K562 (cell line): ENCODE results near the gene C16orf92. TPM values are rescaled to one million over a fixed set of nuclear protein-coding genes. Genes with fewer than 3 reads are reported as not detected.
A peak's percentile ranks its signal among the peaks of the same experiment; 100 is the strongest.

Experiments
- ATAC-seq: fragments of 200-7000 bp; cut with Tn5 transposase; 3 replicates; pipeline ENCODE4 v1.9.1; 2020; ENCODE audit warnings: moderate library complexity
- BruUV-seq: library from RNA; stranded (reverse); fragments of 400-500 nt; replicated peaks from 2 replicates; lab custom pipeline; 2021; lab: Mats Ljungman, UMichigan
- CTCF ChIA-PET: fragments of 300-600 bp; formaldehyde crosslinking; extraction: SDS; loops from one replicate; lab custom pipeline; 2021; ENCODE audit warnings: low intra/inter-chr PET ratio; lab: Yijun Ruan, JAX
- POLR2A ChIA-PET: fragments of 300-600, 350-650 bp; sonication (Branson Sonifier 250); formaldehyde crosslinking; extraction: SDS; loops from one replicate; lab custom pipeline; 2021; ENCODE audit warnings: antibody characterized with exemption, inconsistent platforms; lab: Yijun Ruan, JAX
- DNase-seq, 4 experiments: peaks; one replicate each; pipeline versions ENCODE4 v3.0.0 to v3.0.0-alpha.2; 2011 to 2018; ENCODE audit warnings: low spot score in 3 of 4, mixed read lengths in 3 of 4; ENCODE audit errors: extremely low read depth in 1 of 4
- FAIRE-seq: peaks from 2 replicates; lab custom pipeline; 2011; peaks lifted over from hg19 to GRCh38; lab: Jason Lieb, UNC
- H2AFZ ChIP-seq: 2 replicates; pipeline ENCODE4 v1.6.0; 2011; ENCODE audit warnings: low read depth, low read length, control low read depth, inconsistent platforms
- H3K27ac ChIP-seq: fragments of 200-600 bp; 3 replicates; pipeline ENCODE4 v1.8.0; 2011; ENCODE audit warnings: low read depth, mild to moderate bottlenecking, control low read depth, inconsistent platforms, low read length, moderate library complexity, mixed read lengths; ENCODE audit errors: extremely low read depth
- H3K27me3 ChIP-seq, 2 experiments: fragments of 300-600 bp in 1 of 2; 2 replicates in 1 of 2; 3 replicates in 1 of 2; pipeline versions ENCODE4 v1.6.0 to v1.8.0; 2011; ENCODE audit warnings: inconsistent platforms in 2 of 2, low read length in 2 of 2, mild to moderate bottlenecking in 1 of 2, mixed read lengths in 1 of 2, moderate library complexity in 1 of 2; ENCODE audit not compliant: control insufficient read depth in 2 of 2, insufficient read depth in 2 of 2
- H3K36me3 ChIP-seq: fragments of 300-600 bp; 3 replicates; pipeline ENCODE4 v1.8.0; 2011; ENCODE audit warnings: mild to moderate bottlenecking, low read length, inconsistent platforms; ENCODE audit not compliant: control insufficient read depth, insufficient read depth
- H3K4me1 ChIP-seq, 2 experiments: fragments of 200-600 bp in 1 of 2; replicated peaks in 1 of 2; 2 replicates in 1 of 2; 3 replicates in 1 of 2; pipeline versions ENCODE4 v1.5.1 to v1.8.0; 2011; ENCODE audit warnings: inconsistent platforms in 2 of 2, low read length in 2 of 2, mild to moderate bottlenecking in 1 of 2, mixed read lengths in 1 of 2, moderate library complexity in 1 of 2; ENCODE audit not compliant: control insufficient read depth in 2 of 2, insufficient read depth in 2 of 2
- H3K4me2 ChIP-seq: 2 replicates; pipeline ENCODE4 v1.6.1; 2011; ENCODE audit warnings: low read length, control low read depth, inconsistent platforms, mixed read lengths; ENCODE audit not compliant: insufficient read depth
- H3K4me3 ChIP-seq: fragments of 200-600 bp; sonication (generic), shearing (Covaris generic); 2 replicates; pipeline ENCODE4 v1.5.1; 2016; ENCODE audit warnings: control low read depth, inconsistent platforms
- H3K79me2 ChIP-seq: fragments of 200-600 bp; 3 replicates; pipeline ENCODE4 v1.8.0; 2011; ENCODE audit warnings: low read length, inconsistent platforms; ENCODE audit not compliant: control insufficient read depth, insufficient read depth
- H3K9ac ChIP-seq, 2 experiments: 2 replicates each; pipeline versions ENCODE4 v1.6.0 to v1.6.1; 2011; ENCODE audit warnings: low read depth in 2 of 2, low read length in 2 of 2, control low read depth in 1 of 2, inconsistent platforms in 1 of 2, mild to moderate bottlenecking in 1 of 2, mixed read lengths in 1 of 2; ENCODE audit not compliant: insufficient read depth in 1 of 2
- H3K9me1 ChIP-seq: one replicate; pipeline ENCODE4 v1.6.0; 2011; ENCODE audit warnings: inconsistent platforms, mild to moderate bottlenecking, low read length, moderate library complexity; ENCODE audit not compliant: control insufficient read depth, insufficient read depth
- H3K9me3 ChIP-seq: replicated peaks from 2 replicates; pipeline ENCODE4 v1.5.1; 2011; ENCODE audit warnings: low read depth, low read length, inconsistent platforms; ENCODE audit not compliant: control insufficient read depth, insufficient read depth
- H4K20me1 ChIP-seq: replicated peaks from 2 replicates; pipeline ENCODE4 v1.6.1; 2011; ENCODE audit warnings: low read length, inconsistent platforms, mixed read lengths; ENCODE audit not compliant: control insufficient read depth, insufficient read depth
- HDAC2 ChIP-seq: fragments of 450-650 bp; IDR thresholded peaks from 2 replicates; pipeline ENCODE4 v1.6.1; 2016; ENCODE audit warnings: mild to moderate bottlenecking
- MED1 ChIP-seq: sonication (generic); formaldehyde crosslinking; IDR thresholded peaks from 2 replicates; pipeline ENCODE4 v1.8.1; 2023; ENCODE audit warnings: missing genetic modification reagents, borderline replicate concordance
- SMAD2 ChIP-seq: fragments of 150-350 bp; IDR thresholded peaks from 2 replicates; pipeline ENCODE4 v1.6.1; 2014; ENCODE audit warnings: low read depth, mild to moderate bottlenecking, low read length
- STAG1 ChIP-seq: sonication (generic); formaldehyde crosslinking; IDR thresholded peaks from 2 replicates; pipeline ENCODE4 v1.5.0; 2020; ENCODE audit warnings: missing genetic modification reagents, borderline replicate concordance
- TAF7 ChIP-seq: fragments of 450-650 bp; IDR thresholded peaks from 2 replicates; pipeline ENCODE4 v1.6.1; 2016; ENCODE audit warnings: missing genetic modification characterization, missing compliant biosample characterization
- TEAD2 ChIP-seq: fragments of 450-650 bp; IDR thresholded peaks from 2 replicates; pipeline ENCODE4 v1.6.1; 2016; ENCODE audit warnings: missing genetic modification characterization, control low read depth, missing compliant biosample characterization
- ZNF212 ChIP-seq: fragments of 450-650 bp; formaldehyde crosslinking; IDR thresholded peaks from 2 replicates; pipeline ENCODE4 v1.4.0; 2020; ENCODE audit warnings: mild to moderate bottlenecking
- ZNF384 ChIP-seq: IDR thresholded peaks from 2 replicates; pipeline ENCODE4 v1.6.1; 2012; ENCODE audit warnings: low read depth, low read length, improper control_type of control experiment
- WGBS: fragments of 100-300 bp; shearing (Covaris generic); methylation state at CpG from one replicate; pipeline ENCODE4 v1.1.6; 2016; ENCODE audit warnings: low coverage, mixed read lengths; ENCODE audit not compliant: insufficient coverage; ENCODE audit errors: missing lambda C conversion rate; 5-methylcytosine and 5-hydroxymethylcytosine counted together
- in situ Hi-C: fragments of 300-500 bp; cut with MboI; formaldehyde crosslinking; loops from 4 replicates; pipeline ENCODE4 v1.15.0; 2018; ENCODE audit warnings: inconsistent platforms, mixed read lengths
- intact Hi-C: fragments of 100-400 bp; cut with micrococcal nuclease; formaldehyde crosslinking; loops from 2 replicates; pipeline ENCODE4 v1.14.2; 2022
- polyA plus RNA-seq, 8 experiments: library from polyadenylated mRNA; depleted of rRNA in 4 of 8; stranded (reverse) in 5 of 8; unstranded in 3 of 8; fragments of >200 nt; fragmentation: Nextera tagmentation in 2 of 8; fragmentation: Illumina TruSeq in 1 of 8; extraction: Ambion mirVana in 2 of 8; extraction: Trizol in 1 of 8; gene quantifications; 2 replicates each; pipeline versions ENCODE4 v1.2.1 to v1.2.3, GENCODE V29; 2011 to 2014; ENCODE audit warnings: inconsistent platforms in 1 of 8, missing spikeins in 1 of 8
- total RNA-seq, 7 experiments: library from RNA; depleted of rRNA in 6 of 7; stranded (reverse); fragments of >200 nt in 6 of 7; fragmentation: Illumina TruSeq in 2 of 7; extraction: Trizol in 2 of 7; gene quantifications; 2 replicates each; pipeline versions ENCODE4 v1.2.1 to v1.2.3, GENCODE V29; 2011 to 2021; ENCODE audit warnings: low replicate concordance in 1 of 7
- TF ChIP-seq, protein P1 (sequence below): fragments of 200-800 bp; sonication (Bioruptor generic); IDR thresholded peaks from 2 replicates; pipeline ENCODE4 v1.6.1; 2016; ENCODE audit warnings: missing genetic modification characterization, missing compliant biosample characterization
- TF ChIP-seq, protein P2 (sequence below): fragments of 450-650 bp; IDR thresholded peaks from 2 replicates; pipeline ENCODE4 v1.6.1; 2018; ENCODE audit warnings: mild to moderate bottlenecking, low read depth; ENCODE audit not compliant: partially characterized antibody
- TF ChIP-seq, protein P3 (sequence below): IDR thresholded peaks from 2 replicates; pipeline ENCODE4 v1.6.1; 2011; ENCODE audit warnings: borderline replicate concordance, low read depth, mild to moderate bottlenecking, moderate library complexity, low read length; ENCODE audit not compliant: insufficient read depth, poor library complexity, severe bottlenecking

The C16orf92 gene
- total and polyA plus RNA-seq, 9 of the 15 experiments (the other 6 are each of a cell fraction or from before 2014, with no cell fraction given), result not detected

DNA sequence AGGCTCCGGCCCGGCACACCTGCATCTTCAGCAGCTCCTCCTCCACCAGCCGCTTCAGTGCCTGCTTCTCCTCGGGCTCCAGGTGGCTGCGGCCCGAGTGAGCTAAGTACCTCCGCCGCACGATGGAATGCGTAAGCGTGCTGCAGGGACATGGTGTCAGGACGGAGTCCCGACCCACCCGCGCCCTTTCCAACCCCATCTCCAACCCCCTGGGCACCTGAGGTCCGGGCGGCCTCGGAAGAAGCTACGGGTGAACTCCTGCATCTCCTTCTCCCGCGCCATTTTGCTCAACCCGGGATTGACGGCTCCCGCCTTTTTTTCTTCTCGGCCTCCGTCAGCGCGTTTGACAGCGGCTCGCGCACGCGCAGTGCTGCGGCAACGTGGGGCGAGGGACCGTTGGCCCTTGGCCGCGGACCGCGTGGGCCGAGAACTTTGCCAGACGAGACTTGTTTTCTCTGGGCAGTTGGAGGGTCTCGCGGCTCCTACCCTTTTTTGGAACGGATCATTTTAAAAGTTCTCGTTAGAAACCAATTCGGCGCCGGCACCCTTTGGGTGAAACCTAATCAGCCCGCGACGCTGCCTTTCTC lies 27.6 kb upstream of the C16orf92 start, which contains the start of gene HIRIP3:
Gene HIRIP3 (minus strand): TSS at position 294 of the 587 bp plus-strand sequence. CDS start 12 bp downstream, at position 282.
- peaks cover 16 to 51% of the 10 kb centered on the region in 2 experiments; a peak in 4 of 5 replicates for H3K4me1 ChIP-seq
- peak within 1 kb of the TSS; percentile 96 for H3K4me2 ChIP-seq
- in situ Hi-C loops, result no loop called here
- POLR2A ChIA-PET, result interaction anchor here (0.6 to 1.1 kb wide), 7 partner anchors 14 to 268 kb away, joined by 3 to 4 read pairs (median 3); partner anchors contain the start of gene ASPHD1
- 0% methylated on average over 35 of the region's 53 CpGs for WGBS
- H3K27ac ChIP-seq, result peak within 1 kb of the TSS; percentile 100
- ATAC-seq (peak; percentile 72), FAIRE-seq (no peak), DNase-seq (peak; percentile 79 to 89 (median 83))
- no peaks in the 10 kb centered on the region for H4K20me1 ChIP-seq
- H3K9ac ChIP-seq, result peak within 1 kb of the TSS; percentile 97 to 100
- H3K9me1 ChIP-seq, result no peaks in the 10 kb centered on the region
- peak within 1 kb of the TSS; percentile 98 for H2AFZ ChIP-seq
- no peaks in the 10 kb centered on the region for H3K27me3 ChIP-seq
- peak within 1 kb of the TSS; percentile 80 for H3K4me3 ChIP-seq
- CTCF ChIA-PET, result no interaction called here
- peaks cover 15% of the 10 kb centered on the region for H3K79me2 ChIP-seq
- peaks cover 51% of the 10 kb centered on the region for H3K36me3 ChIP-seq
- H3K9me3 ChIP-seq, result no peaks in the 10 kb centered on the region
- intact Hi-C loops, result loop anchor here (5.0 kb wide), 1 partner anchor 68 kb away; the partner anchor contains the start of gene KCTD13
- BruUV-seq, result no TSS peak
- TF ChIP-seq TAF7 (tag) (peak; percentile 85), ZNF212 (no peak), SMAD2 (no peak), MED1 (CRISPR knock-in tag) (no peak), ZNF384 (0 out of 2 replicates have a peak, but pooled peaks have one; percentile 44), HDAC2 (0 out of 2 replicates have a peak, but pooled peaks have one; percentile 55), STAG1 (no peak), TEAD2 (tag) (no peak)
- TF ChIP-seq, protein P1, sequence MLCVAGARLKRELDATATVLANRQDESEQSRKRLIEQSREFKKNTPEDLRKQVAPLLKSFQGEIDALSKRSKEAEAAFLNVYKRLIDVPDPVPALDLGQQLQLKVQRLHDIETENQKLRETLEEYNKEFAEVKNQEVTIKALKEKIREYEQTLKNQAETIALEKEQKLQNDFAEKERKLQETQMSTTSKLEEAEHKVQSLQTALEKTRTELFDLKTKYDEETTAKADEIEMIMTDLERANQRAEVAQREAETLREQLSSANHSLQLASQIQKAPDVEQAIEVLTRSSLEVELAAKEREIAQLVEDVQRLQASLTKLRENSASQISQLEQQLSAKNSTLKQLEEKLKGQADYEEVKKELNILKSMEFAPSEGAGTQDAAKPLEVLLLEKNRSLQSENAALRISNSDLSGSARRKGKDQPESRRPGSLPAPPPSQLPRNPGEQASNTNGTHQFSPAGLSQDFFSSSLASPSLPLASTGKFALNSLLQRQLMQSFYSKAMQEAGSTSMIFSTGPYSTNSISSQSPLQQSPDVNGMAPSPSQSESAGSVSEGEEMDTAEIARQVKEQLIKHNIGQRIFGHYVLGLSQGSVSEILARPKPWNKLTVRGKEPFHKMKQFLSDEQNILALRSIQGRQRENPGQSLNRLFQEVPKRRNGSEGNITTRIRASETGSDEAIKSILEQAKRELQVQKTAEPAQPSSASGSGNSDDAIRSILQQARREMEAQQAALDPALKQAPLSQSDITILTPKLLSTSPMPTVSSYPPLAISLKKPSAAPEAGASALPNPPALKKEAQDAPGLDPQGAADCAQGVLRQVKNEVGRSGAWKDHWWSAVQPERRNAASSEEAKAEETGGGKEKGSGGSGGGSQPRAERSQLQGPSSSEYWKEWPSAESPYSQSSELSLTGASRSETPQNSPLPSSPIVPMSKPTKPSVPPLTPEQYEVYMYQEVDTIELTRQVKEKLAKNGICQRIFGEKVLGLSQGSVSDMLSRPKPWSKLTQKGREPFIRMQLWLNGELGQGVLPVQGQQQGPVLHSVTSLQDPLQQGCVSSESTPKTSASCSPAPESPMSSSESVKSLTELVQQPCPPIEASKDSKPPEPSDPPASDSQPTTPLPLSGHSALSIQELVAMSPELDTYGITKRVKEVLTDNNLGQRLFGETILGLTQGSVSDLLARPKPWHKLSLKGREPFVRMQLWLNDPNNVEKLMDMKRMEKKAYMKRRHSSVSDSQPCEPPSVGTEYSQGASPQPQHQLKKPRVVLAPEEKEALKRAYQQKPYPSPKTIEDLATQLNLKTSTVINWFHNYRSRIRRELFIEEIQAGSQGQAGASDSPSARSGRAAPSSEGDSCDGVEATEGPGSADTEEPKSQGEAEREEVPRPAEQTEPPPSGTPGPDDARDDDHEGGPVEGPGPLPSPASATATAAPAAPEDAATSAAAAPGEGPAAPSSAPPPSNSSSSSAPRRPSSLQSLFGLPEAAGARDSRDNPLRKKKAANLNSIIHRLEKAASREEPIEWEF, result no peak; the same call in 1 of the 2 replicates
- TF ChIP-seq, protein P2, sequence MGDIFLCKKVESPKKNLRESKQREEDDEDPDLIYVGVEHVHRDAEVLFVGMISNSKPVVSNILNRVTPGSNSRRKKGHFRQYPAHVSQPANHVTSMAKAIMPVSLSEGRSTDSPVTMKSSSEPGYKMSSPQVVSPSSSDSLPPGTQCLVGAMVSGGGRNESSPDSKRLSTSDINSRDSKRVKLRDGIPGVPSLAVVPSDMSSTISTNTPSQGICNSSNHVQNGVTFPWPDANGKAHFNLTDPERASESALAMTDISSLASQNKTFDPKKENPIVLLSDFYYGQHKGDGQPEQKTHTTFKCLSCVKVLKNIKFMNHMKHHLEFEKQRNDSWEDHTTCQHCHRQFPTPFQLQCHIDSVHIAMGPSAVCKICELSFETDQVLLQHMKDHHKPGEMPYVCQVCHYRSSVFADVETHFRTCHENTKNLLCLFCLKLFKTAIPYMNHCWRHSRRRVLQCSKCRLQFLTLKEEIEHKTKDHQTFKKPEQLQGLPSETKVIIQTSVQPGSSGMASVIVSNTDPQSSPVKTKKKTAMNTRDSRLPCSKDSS, result no peak
- TF ChIP-seq, protein P3, sequence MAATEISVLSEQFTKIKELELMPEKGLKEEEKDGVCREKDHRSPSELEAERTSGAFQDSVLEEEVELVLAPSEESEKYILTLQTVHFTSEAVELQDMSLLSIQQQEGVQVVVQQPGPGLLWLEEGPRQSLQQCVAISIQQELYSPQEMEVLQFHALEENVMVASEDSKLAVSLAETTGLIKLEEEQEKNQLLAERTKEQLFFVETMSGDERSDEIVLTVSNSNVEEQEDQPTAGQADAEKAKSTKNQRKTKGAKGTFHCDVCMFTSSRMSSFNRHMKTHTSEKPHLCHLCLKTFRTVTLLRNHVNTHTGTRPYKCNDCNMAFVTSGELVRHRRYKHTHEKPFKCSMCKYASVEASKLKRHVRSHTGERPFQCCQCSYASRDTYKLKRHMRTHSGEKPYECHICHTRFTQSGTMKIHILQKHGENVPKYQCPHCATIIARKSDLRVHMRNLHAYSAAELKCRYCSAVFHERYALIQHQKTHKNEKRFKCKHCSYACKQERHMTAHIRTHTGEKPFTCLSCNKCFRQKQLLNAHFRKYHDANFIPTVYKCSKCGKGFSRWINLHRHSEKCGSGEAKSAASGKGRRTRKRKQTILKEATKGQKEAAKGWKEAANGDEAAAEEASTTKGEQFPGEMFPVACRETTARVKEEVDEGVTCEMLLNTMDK, result no peak
